ENCODE measurements around the gene VWC2. TPM values are rescaled to one million over a fixed set of nuclear protein-coding genes. Genes with fewer than 3 reads are reported as not detected.

VWC2 gene
- total RNA-seq, 1 experiment from 2014 or later, result not detected

- intact Hi-C loops (cut with micrococcal nuclease; ENCODE audit: unreplicated experiment) (no loop called here), in situ Hi-C loops (cut with HindIII; ENCODE audit: low pct_unique_long_range_greater_than_20kb, low sequenced_read_pairs) (no loop called here)
- no peaks in the 10 kb centered on the region for H3K36me3 ChIP-seq (ENCODE audit: control insufficient read depth, insufficient read depth, low read length)
- no TSS peak for BruUV-seq (replicated peaks)
- H3K27me3 ChIP-seq (ENCODE audit: control insufficient read depth, insufficient read depth, low read length), result no peaks in the 10 kb centered on the region
- DNase-seq (ENCODE audit: low read depth, low spot score) (no peak), ATAC-seq (no peak)
- ChIA-PET POLR2A (no interaction called here), CTCF (no interaction called here)
- H3K4me3 ChIP-seq (ENCODE audit: low read depth in 2 of 2, low read length in 2 of 2), result no peak overlapping the region
- H3K9me3 ChIP-seq (ENCODE audit: control insufficient read depth, insufficient read depth, low read depth, low read length), result no peaks in the 10 kb centered on the region
- no peaks in the 10 kb centered on the region for H3K4me1 ChIP-seq (ENCODE audit: control insufficient read depth, insufficient read depth, low read length)
- H3K27ac ChIP-seq (ENCODE audit: low read length), result no peak overlapping the region
- TF ChIP-seq REST (IDR thresholded peaks at IDR 0.05; ENCODE audit: insufficient read depth in 1 of 2, low read depth in 2 of 2, low read length in 1 of 2) (no peak), TCF7L2 (IDR thresholded peaks at IDR 0.05; ENCODE audit: low read depth, low read length) (no peak), SIN3A (IDR thresholded peaks at IDR 0.05; ENCODE audit: borderline replicate concordance, insufficient read depth, low read depth, low read length) (no peak), POLR2AphosphoS5 (IDR thresholded peaks at IDR 0.05; ENCODE audit: low read depth, low read length) (no peak)
- TF ChIP-seq, protein P1, sequence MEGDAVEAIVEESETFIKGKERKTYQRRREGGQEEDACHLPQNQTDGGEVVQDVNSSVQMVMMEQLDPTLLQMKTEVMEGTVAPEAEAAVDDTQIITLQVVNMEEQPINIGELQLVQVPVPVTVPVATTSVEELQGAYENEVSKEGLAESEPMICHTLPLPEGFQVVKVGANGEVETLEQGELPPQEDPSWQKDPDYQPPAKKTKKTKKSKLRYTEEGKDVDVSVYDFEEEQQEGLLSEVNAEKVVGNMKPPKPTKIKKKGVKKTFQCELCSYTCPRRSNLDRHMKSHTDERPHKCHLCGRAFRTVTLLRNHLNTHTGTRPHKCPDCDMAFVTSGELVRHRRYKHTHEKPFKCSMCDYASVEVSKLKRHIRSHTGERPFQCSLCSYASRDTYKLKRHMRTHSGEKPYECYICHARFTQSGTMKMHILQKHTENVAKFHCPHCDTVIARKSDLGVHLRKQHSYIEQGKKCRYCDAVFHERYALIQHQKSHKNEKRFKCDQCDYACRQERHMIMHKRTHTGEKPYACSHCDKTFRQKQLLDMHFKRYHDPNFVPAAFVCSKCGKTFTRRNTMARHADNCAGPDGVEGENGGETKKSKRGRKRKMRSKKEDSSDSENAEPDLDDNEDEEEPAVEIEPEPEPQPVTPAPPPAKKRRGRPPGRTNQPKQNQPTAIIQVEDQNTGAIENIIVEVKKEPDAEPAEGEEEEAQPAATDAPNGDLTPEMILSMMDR (IDR thresholded peaks at IDR 0.05), result no peak
Observed at GRCh38 chr7:49823566-49823965, 50.1 kb downstream of the VWC2 start.

DNA sequence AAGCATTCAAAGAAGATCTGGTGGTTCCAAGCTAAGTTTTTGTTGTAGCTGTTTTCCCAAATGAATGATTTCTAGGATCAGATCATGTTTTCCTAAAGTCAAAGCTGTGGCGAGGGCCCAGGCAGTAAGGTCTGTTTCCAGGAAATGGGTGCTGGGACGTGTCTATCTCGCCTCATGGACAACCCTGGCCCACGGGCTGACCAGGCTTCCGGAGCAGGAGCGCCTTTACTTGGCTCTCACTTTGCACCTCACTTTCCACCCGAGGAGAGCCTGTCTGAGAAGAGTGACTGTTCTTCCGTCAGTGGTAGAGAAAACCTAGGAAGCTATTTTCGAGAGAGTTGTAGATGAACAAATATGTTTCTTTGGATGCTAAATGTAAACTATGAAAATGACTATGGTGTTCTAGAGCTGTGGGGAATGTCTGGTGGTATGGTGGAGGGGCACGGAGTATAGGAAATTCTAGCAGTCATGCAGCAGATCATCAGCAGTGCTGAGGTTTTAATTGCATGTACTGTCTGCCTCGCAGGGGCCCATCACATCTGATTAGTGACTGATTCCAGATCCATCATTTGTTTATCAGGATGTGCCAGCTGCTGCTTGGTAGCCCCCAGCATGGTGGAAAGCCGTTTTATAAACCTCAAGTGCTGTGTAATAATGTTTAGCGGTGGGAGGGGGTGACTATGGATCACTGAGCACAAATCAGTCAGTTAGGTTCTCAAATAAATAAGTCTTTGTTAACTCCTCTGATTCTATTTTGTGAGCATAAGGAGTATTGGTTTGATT lies 66.6 kb downstream of the VWC2 start:
- H3K4me1 ChIP-seq (ENCODE audit: control insufficient read depth, insufficient read depth, low read length), result no peaks in the 10 kb centered on the region
- BruUV-seq (replicated peaks), result no TSS peak
- TF ChIP-seq TCF7L2 (IDR thresholded peaks at IDR 0.05; ENCODE audit: low read depth, low read length) (no peak), POLR2AphosphoS5 (IDR thresholded peaks at IDR 0.05; ENCODE audit: low read depth, low read length) (no peak), REST (IDR thresholded peaks at IDR 0.05; ENCODE audit: insufficient read depth in 1 of 2, low read depth in 2 of 2, low read length in 1 of 2) (no peak), SIN3A (IDR thresholded peaks at IDR 0.05; ENCODE audit: borderline replicate concordance, insufficient read depth, low read depth, low read length) (no peak)
- TF ChIP-seq, protein P1 (IDR thresholded peaks at IDR 0.05), result no peak
- intact Hi-C loops (cut with micrococcal nuclease; ENCODE audit: unreplicated experiment), result no loop called here
- H3K9me3 ChIP-seq (ENCODE audit: control insufficient read depth, insufficient read depth, low read depth, low read length), result no peaks in the 10 kb centered on the region; the same call in 1 of the 2 replicates
- H3K27me3 ChIP-seq (ENCODE audit: control insufficient read depth, insufficient read depth, low read length), result no peaks in the 10 kb centered on the region
- no peak overlapping the region for H3K27ac ChIP-seq (ENCODE audit: low read length)
- H3K36me3 ChIP-seq (ENCODE audit: control insufficient read depth, insufficient read depth, low read length), result no peaks in the 10 kb centered on the region
- DNase-seq (ENCODE audit: low read depth, low spot score) (no peak), ATAC-seq (no peak)
- H3K4me3 ChIP-seq (ENCODE audit: low read depth in 2 of 2, low read length in 2 of 2), result no peak overlapping the region
- in situ Hi-C loops (cut with HindIII; ENCODE audit: low pct_unique_long_range_greater_than_20kb, low sequenced_read_pairs), result no loop called here
- ChIA-PET CTCF (no interaction called here), POLR2A (no interaction called here)
